Activated CD8-positive, alpha-beta memory T cell treated with anti-CD3 and anti-CD28 coated beads, Interleukin-2, amount 50 U/mL, for 1 hour (primary cell): ENCODE results near the gene ZC3H12C.

ENCODE experiments used
- DNase-seq: peaks from one replicate; pipeline ENCODE4 v3.0.0-alpha.2; 2020; ENCODE audit errors: extremely low read depth

The ZC3H12C gene

DNA sequence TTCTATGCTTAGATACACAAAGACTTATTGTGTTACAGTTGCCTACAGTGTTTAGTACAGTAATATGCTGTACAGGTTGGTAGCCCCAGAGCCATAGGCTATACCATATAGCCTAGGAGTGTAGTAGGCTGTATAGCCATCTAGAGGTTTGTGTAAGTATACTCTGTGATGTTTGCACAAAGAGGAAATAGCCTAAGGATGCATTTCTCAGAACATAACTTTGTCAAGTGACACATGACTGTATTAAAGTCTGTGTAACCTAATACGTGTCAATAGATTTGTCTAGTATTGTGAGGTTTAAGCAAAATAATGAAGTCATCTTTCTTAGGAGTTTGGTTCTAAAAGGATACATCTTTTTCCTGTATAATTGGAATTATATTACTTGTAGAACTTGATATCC is 5.5 kb downstream of the ZC3H12C start:
- DNase-seq: no peak

DNA sequence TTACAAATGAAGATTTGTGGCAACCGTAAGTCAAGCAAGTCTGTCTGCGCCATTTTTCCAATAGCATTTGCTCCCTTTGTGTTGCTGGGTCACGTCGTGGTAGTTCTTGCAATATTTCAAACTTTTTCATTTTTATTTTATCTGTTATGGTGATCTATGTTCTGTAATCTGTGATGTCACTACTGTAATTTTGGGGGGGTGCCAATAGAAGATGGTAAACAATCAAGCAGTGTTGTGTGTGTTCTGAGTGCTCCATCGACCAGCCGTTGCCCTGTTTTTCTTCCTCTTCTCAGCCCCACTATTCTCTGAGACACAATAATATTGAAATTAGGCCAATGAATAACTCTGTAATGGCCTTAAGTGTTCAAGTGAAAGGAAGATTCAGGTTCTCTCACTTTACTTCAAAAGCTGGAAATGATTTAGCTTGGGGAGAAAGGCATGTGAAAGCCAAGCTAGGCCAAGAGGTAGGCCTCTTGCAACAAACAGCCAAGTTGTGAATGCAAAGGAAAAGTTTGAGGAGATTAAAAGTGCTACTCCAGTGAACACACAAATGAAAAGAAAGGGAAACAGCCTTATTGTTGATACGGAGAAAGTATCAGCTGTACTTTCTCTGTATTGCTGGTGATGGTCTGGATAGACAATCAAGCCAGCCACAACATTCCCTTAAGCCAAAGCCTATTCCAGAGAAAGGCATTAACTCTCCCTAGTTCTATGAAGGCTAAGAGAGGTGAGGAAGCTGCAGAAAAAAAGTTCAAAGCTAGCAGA is 7.5 kb downstream of the ZC3H12C start:
- DNase-seq: no peak

DNA sequence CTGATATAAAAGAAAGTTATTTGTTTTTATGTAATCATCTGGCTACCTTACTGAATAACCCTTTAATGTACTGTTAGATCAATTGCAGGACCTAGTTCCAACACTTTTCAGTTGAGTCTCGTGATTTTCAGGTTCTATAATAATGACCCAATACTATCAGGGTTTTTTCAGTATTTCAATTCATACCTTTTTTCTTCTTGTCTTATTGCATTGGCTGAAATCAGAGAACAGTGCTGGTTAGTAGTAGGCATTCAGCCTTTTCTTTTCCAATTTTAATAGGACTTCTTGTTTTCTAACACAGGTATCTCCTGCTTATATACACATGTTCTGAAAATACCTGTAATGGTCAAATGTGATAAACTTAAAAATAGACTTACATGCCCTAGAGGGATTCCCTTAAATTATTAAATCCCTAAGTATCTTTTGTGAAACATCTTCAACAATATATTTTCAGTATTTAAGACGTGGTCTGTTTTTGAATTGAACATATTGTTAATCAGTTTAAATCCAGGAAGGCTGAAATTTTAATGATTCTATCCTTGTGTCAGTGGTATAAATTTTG is 13.6 kb downstream of the ZC3H12C start:
- no peak for DNase-seq

DNA sequence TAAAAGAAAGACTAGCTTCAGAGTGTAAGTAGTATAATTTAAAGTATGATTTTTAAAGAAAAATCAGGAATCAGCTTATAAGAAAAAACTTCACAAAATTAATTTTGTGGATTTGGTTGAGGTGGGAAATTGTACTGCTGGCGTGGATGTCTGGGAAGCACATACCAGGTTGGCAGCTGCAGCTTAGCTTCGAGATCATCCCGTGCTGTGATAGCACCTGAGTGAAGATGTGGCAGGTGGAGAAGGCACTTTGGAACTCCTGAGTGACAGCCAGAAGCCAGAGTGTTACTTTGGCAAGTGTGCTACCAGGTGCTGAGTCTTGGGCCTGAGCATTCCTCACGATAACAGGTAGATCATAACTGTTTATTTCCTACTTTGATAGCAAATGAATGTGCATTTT is 17.7 kb downstream of the ZC3H12C start:
- DNase-seq: no peak

DNA sequence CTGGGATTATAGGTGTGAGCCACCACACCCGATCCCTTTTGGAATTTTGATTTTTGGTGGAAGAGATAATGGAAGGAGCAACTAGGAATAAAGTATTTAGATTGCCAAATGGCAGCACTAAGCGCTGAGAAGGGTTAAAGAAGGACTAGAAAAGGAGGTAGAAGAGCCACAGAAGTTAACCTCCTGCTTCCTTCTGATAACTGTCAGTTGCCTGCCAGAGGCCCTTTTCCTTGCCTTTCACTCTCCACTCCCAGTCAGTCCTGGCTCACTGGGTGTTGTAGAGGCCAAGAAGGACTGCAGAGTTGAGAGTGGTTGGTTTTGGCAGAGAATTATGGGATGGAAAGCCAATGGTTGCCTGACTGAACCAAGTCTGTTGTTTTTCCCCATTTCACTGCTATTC is 19.3 kb downstream of the ZC3H12C start:
- DNase-seq: no peak

DNA sequence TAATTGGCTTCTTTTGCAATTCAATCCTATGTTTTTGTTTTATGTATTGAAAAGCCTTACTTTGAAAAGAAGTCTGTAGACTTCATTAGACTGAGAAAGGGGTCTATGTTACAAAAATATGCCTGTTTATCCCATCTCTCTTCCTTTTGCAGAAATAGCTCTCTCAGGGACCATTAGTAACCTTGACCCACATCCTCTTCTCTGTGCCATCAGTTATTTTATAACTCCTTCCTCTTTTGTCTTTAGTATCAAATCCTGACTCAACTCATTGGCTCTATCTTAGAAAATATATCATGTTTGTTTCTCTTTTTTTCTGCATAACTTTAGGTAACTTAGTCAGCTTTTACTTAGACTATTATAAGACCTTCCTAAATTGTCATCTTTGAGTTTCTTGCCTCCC is 20.3 kb downstream of the ZC3H12C start:
- no peak for DNase-seq

DNA sequence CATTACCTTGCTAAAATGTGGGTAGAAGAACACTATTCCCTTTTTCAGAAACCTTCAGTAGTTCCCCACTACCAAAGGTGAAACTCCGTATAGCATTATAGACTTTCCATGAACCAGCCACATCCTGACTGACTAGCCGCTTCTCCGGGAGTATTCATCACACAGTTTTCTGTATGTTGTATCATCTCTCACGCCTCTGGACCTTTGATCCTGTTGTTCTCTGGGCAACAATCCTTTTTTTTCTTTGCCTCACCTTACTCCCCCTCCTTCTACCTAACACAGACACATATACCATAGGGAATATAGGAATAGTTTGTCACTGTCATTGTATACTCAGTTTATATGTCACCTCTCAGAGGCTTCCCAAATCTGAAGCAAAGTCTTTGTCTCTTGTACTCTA is 20.8 kb downstream of the ZC3H12C start:
- no peak for DNase-seq

DNA sequence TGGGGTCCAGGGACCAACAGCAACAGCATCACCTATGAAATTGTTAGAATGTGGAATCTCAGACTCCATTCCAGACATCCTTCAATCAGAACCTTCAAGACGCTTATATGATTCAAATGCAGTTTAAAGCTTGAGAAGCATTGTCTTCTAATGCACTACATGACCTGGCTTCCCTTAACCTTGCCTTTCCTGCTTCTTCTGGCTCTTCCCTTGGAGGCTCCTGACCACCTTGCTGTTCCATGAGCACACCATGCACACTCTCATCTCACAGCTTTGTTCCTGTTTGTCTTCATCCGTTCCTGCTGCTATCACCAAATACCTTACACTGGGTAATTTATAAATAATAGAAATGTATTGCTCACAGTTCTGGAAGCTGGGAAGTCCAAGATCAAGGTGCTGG is 26.1 kb downstream of the ZC3H12C start:
- no peak for DNase-seq

DNA sequence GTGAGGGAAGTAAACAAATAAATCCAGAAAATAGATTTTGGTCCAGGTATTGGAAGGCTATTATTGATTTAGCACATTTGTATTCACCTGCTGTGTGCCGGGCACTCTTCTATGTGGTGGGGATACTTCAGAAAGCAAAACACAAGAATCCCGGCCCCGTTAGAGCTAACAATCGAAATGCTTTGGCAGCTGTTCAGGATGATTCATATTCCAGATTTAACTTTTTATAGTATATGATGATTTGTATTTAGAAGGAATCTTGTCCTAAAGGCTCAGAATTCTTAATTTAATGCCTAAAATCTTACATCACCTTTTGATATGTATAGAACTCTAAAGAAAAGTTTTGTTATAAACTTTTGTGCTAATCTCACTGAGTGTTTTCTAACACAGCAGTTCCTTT is 28.0 kb downstream of the ZC3H12C start:
- no peak for DNase-seq

DNA sequence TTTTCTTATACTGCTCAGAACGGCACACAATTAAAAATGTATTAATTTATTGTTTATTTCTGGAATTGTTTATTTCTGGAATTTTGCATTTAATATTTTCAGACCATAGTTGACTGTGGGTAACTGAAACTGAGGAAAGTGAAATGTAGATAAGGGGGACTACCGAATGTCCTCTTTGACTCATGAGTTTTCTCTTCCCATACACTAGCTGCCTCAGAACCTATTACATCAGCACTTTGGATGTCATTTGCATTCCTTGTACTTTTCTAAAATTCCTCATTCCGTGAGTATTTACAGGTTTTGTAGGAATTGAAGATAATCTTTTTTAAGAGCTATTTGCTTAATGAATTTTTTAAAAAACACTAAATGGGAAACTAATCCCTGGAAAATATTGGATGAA is 29.8 kb downstream of the ZC3H12C start:
- no peak for DNase-seq

DNA sequence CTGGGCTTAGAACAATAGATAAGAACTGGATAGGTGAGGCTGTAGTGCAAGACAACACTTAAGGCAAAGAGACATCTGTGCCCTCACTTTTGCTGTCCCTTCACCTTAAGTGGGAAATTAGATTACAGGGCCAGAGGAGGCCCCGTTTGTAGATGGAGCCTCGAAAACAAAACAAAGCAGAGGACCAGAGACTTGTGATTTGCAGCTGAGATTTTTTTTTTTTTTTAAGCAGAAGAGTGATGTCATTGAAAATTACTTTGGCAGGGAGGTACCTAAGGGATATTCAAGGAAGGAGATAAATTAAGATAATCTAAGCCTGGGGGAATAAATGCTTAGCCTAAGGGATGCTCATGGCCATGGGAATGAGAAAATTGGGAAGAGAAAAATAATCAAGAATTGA is 31.4 kb downstream of the ZC3H12C start:
- no peak for DNase-seq

DNA sequence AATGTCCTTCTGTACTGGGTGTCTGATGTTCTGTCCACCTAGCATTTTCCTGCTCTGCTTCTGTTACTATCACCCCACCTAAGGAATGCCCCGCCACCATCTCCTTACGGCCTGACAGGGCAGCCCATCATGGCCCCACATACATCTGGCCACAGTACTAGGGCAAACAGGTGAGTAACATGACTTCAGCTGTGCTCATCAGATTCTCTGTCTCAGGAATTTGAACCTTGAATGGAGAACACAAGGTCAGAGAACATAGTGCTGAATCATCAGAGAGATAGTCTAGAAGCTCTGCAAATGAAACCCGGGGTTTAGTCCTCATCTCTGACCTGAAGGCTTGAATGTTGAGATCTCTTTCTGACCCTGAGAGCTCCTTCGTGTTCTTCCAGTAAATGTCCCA is 32.4 kb downstream of the ZC3H12C start:
- DNase-seq: no peak

DNA sequence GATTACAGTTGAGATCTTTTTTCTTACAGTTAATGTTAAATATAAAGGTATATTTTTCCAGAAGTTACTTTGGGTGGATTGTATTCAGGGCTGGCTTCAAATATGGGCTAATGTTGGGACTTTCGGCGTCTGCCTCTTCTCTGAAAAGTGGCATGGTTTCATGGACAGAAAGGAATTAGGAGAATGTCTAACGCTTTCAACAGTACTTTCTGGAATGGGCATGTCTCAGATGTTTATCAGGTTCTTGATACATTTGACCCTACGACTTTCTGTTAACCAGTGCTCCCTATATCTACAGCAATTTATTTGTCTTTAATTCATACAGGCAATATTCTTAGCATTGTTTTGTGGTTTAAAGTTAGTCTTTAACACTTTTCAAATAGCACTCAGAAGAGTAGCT is 33.7 kb downstream of the ZC3H12C start:
- DNase-seq: no peak

DNA sequence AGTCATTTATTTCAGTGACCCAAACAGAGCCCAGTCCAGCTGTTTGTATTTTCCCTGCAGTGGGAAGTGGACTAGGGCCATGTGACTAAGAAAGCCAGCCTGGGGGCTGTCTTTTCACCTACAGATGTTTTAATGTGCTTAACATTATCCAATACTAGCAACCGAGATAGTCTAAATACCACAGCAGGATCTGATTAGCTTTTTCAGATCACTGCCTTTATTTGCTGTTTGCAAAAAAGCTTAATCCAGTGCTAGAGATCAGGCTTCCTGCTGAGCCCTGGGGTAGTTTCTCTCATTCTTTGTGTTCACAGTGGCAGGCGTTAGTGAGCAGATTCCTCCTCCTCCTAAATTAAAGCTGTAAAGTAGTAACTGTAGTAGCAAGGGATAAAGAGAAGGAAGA is 35.0 kb downstream of the ZC3H12C start:
- DNase-seq: no peak

DNA sequence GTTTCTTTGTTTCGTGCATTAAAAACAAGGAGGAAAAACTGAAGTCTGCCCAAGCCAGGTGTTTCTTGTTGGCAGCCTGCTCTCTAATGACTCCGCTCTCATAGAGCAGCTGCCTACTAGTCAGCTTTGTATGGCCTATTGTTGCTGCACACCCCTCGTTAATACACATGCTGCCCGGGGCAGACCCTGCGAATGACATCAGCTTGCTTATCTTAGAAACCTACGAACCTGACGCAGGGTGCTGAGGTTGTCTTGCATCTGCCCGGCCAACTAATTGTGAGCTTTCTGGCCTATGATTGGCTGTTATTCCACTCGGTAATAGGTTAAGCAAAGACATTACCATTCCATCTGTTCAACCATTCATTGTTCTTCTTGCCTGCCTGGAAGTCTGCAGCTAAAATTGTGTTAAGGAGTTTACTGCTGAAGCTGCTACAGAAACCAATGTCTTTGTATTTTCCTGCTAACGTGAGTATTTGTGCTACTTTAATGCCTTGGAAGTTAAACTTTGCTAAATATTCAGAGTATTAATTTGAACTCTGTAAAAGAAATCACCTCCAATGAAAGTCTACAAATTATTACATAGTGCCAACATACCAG is 37.5 kb downstream of the ZC3H12C start:
- DNase-seq: no peak

DNA sequence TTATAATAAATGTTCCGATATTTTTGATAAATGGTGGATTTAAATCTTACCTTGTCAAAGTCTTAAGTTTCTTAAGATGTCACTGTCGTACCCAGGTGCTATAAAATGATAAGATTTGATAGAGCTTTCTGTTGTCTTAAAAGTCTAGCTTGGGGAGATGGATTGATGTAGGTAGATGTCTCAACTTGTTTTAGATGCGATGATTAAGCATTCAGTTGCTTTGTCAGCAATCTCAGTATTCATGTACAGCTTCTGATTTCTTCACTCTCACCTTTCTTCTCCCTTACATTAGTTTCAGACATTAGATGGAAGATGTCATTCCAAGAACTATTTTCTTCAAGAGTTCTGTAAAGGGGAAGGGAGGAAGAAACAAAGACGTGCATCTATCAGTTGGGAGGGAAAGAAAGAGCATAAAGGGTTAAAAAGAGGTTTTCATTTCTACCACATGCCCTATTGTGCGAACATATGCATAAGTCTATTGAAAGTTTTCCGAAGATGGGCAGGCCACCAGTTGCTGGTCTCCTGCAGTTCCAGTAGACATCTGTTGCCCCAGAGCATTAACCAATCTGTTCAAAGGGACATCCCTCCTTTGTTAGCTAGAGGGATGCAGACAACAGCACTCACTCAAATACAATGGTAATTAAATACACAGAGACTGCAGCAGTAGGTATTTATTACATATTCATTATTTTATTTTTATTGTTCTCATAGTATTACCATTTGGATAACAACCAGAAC is 38.4 kb downstream of the ZC3H12C start:
- DNase-seq: no peak

DNA sequence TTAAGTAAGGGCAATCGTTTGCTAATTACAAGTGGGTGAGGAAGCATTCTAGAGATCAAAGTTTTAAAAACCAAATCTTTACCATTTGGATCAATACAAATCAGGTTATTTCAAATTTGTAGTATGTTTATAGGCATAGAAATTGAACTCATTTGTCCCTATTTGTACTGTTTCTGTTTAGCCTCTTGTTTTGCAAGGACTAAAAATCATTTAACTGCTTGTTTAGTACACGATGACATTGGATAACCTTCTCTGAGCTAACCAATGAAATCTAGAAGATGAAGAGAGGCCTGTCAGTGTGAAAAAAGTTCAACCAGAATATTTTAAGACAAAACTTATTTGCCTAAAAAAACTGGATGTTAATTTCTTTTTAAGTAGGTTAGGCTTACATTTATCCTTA is 40.0 kb downstream of the ZC3H12C start:
- no peak for DNase-seq

DNA sequence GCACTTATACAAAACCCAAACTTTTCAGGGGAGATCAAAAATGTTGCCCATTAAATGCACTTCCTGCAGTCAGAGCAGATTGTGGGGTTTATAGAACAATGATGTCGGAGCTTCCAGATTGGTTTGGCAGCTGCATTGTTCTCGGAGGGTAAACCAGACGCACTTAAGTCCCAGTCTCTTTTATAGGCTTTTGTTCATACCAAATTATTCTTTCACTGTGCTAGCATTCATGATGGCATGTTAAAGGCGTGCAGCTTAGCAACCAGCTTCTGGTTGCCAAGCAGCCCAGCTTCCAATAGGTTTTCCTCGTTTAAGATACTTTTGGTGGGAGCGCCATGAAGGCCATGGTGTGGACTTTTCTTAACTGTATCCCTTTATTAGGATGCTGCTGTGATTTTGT is 40.9 kb downstream of the ZC3H12C start:
- DNase-seq: no peak

DNA sequence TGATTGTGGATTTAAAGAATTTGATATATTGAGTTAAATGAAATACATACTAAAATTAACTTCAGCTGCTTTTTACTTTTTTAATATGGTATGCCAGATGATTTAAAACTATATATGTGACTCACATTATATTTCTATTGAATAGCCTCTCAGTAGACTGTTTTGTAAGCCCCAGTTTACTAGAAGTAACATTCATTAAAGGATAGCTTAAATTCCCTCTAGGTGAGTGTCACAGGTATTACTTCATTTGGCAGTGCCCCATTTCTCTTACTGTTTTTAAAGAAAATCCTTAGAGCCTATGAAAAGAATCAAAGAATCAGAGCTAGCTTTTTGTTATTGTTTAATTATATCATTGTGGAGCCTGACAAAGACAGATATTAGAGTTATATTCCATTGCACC is 48.6 kb downstream of the ZC3H12C start:
- DNase-seq: no peak

DNA sequence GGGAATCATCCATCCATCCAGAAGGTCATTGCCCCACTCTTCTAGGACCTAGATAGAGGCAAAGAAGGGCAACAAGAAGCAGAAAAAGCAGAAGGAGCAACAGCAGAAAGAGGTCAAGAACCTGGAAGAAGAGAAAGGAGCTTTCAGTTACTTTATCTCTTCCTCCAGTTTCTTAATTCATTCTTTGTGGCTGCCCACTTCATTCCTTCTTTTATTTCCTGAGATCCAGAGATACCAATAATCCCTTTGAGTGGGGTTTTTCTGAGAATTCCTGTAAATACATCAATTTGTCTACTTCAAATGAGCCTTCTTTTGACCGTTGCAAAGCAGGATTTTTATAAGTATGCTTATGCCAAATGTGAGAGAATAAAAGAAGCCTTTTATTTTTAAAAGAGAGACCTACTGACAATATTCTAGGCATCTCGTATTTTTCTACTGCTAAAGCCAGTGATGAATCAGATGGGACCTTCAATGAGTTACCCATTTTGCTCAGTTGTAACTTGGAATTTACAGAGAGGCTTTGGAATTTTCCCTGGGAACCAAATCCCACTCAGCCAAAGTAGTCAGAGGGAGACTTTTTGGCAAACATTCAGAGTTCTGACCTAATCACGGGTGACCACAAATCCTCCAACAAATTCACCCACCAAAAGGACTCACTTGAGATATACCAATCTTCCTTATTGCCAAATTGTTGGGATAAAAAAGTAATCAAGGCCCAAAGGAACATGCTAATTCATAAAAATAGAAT is 54.9 kb downstream of the ZC3H12C start:
- DNase-seq: no peak

DNA sequence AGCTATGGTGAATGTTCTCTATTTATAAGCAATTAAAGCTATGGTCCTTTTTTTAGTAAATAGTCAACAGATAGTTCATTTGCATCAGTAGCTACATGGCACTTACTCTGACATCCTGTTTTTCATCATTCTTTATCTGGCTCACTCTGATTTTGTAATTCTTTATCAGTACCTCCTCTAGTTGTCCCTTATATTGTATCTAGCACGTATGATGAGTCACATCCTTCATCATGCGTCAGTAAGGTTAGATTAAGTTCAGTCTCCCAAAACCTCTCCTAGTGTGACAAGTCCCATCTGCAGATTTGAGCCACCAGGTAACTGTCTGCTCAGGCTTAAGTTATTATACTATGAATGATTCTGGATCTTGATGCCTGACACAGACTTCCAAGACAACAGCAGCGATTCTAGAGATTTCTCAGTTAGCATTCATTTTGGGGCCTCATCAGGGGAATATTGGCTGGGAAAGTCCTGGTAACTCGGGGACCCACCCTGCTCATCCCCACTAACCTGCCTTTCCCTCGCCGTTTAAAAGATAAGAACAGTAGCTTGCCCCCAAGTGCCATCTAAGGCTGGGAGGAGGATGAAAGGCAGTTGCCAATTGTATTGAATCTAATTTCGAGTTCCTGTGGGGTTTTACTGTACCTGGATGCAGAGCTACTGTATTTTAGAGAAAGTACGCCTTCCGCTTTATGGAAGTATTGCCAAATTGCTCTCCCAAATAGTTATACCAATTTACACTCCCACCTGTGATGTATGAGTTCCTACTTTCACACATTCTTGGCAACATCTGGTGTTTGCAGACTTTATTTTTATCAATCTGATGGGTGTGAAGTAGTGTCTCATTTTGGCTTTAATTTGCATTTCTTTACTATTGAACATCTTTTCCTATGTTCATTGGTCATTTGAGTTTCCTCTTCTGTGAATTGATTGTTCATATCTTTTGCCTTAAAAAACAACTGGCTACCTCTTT is 55.9 kb downstream of the ZC3H12C start:
- DNase-seq: no peak
